ENCODE results near the gene EHD3. TPM values are rescaled to one million over a fixed set of nuclear protein-coding genes. Genes with fewer than 3 reads are reported as not detected.
A peak's percentile ranks its signal among the peaks of the same experiment; 100 is the strongest.

Gene EHD3
- total and polyA plus RNA-seq, 2 of the 8 experiments (the other 6 are each of a cell fraction or from before 2014, with no cell fraction given) = 9.3 to 12.0 TPM

- TF ChIP-seq CHD7 (IDR thresholded peaks at IDR 0.05; ENCODE audit: insufficient replicate concordance, low read length) (no peak), RAD21 (IDR thresholded peaks at IDR 0.05 in 1 of 2, conservative IDR thresholded peaks at IDR 0.05 in 1 of 2; ENCODE audit: low read depth in 2 of 2, low read length in 2 of 2) (0 out of 4 replicates have a peak, but pooled peaks of 1 of the 2 experiments have one; percentile 7), SP1 (IDR thresholded peaks at IDR 0.05; ENCODE audit: low read depth, low read length) (no peak), TEAD4 (IDR thresholded peaks at IDR 0.05; ENCODE audit: low read depth, low read length) (no peak)
Measured at GRCh38 chr2:31263636-31264190, 29.8 kb downstream of the EHD3 start (continued).

Measured in H1 (cell line).